Upper lobe of left lung (tissue), 6 donors: ENCODE results near the gene SGK2. TPM values are rescaled to one million over a fixed set of nuclear protein-coding genes. Genes with fewer than 3 reads are reported as not detected.

Source experiments
- ATAC-seq, 2 donors: fragments of 200-7000 bp; cut with Tn5 transposase; one replicate each; pipeline ENCODE4 v1.9.1; 2022; ENCODE audit warnings: mild to moderate bottlenecking in 2 of 2, moderate library complexity in 2 of 2; ENCODE audit not compliant: low FRiP score in 2 of 2
- DNase-seq, 2 donors: peaks; one replicate each; pipeline ENCODE4 v3.0.0-alpha.2; 2019 to 2020
- H3K27ac ChIP-seq, 4 donors: fragments of 200-600 bp; sonication (generic); one replicate each; pipeline ENCODE4 v1.5.1; 2016 to 2019
- H3K27me3 ChIP-seq, 4 donors: fragments of 200-600 bp; sonication (generic); one replicate each; pipeline ENCODE4 v1.5.1; 2017 to 2019
- H3K36me3 ChIP-seq, 4 donors: fragments of 200-600 bp; sonication (generic); one replicate each; pipeline ENCODE4 v1.5.1; 2016 to 2019
- H3K4me1 ChIP-seq, 4 donors: fragments of 200-600 bp; sonication (generic); one replicate each; pipeline ENCODE4 v1.5.1; 2018 to 2019
- H3K4me3 ChIP-seq, 4 donors: fragments of 200-600 bp; sonication (generic); one replicate each; pipeline ENCODE4 v1.5.1; 2017 to 2019; ENCODE audit warnings: mild to moderate bottlenecking in 2 of 4, moderate library complexity in 1 of 4
- H3K9me3 ChIP-seq, 4 donors: fragments of 200-600 bp; sonication (generic); one replicate each; pipeline ENCODE4 v1.5.1; 2018 to 2019
- CTCF ChIP-seq, 6 experiments: fragments of 450-650 bp in 4 of 6; fragments of 200-600 bp in 2 of 6; sonication (generic) in 2 of 6; IDR thresholded peaks; one replicate each; pipeline ENCODE4 v1.5.1; 2016 to 2019; ENCODE audit warnings: antibody characterized with exemption in 6 of 6
- EP300 ChIP-seq, 4 donors: sonication (generic); formaldehyde crosslinking; IDR thresholded peaks; one replicate each; pipeline ENCODE4 v1.5.1; 2017; ENCODE audit warnings: antibody characterized with exemption in 4 of 4, control low read depth in 2 of 4
- POLR2A ChIP-seq, 4 donors: fragments of 450-650 bp; IDR thresholded peaks; one replicate each; pipeline ENCODE4 v1.5.1; 2016 to 2017; ENCODE audit warnings: antibody characterized with exemption in 4 of 4, mild to moderate bottlenecking in 2 of 4
- POLR2AphosphoS5 ChIP-seq, 2 donors: sonication (generic); formaldehyde crosslinking; IDR thresholded peaks; one replicate each; pipeline ENCODE4 v1.5.1; 2017; ENCODE audit warnings: antibody characterized with exemption in 2 of 2
- WGBS, 2 donors: methylation state at CpG; one replicate each; pipeline ENCODE4 v1.1.5; 2017 to 2018; 5-methylcytosine and 5-hydroxymethylcytosine counted together
- total RNA-seq, 6 donors: library from RNA; depleted of rRNA in 4 of 6; stranded (reverse); fragments of >200 nt in 4 of 6; gene quantifications; one replicate each; pipeline versions ENCODE4 v1.1.0 to v1.2.1, GENCODE V29; 2016 to 2021
- donor health status: DM: no; HTN: no; CAD: no; lungs with moderate emphysema.
- donor health status: DM: no; HTN: yes; CAD: no; lungs with severe emphysema.

Gene SGK2
- total RNA-seq, 6 donors from 2014 or later = 0.91 to 1.9 (median 1.1) TPM

- ATAC-seq = no peak
- WGBS, 2 donors = 89 to 96% methylated on average over 9 to 10 of the region's 10 CpGs
- no peak for TF ChIP-seq POLR2AphosphoS5 (IDR thresholded peaks at IDR 0.05)
- no peak for TF ChIP-seq EP300 (IDR thresholded peaks at IDR 0.05)
- TF ChIP-seq CTCF (IDR thresholded peaks at IDR 0.05) = no peak
- TF ChIP-seq POLR2A (IDR thresholded peaks at IDR 0.05) = no peak
Observed at GRCh38 chr20:43570496-43570895, 11.7 kb downstream of the SGK2 start.

GRCh38 chr20:43571310-43571709 is 12.5 kb downstream of the SGK2 start:
- WGBS, 2 donors = 89 to 98% methylated on average over 3 of the region's 3 CpGs
- Histone ChIP-seq H3K36me3 (no peaks in the 10 kb centered on the region), H3K4me3 (no peak overlapping the region), H3K9me3 (no peaks in the 10 kb centered on the region), H3K4me1 (no peaks in the 10 kb centered on the region), H3K27me3 (no peaks in the 10 kb centered on the region), H3K27ac (no peak overlapping the region)
- DNase-seq (no peak), ATAC-seq (no peak)
- TF ChIP-seq POLR2AphosphoS5 (IDR thresholded peaks at IDR 0.05) = no peak
- TF ChIP-seq EP300 (IDR thresholded peaks at IDR 0.05) = no peak
- TF ChIP-seq POLR2A (IDR thresholded peaks at IDR 0.05) = no peak
- TF ChIP-seq CTCF (IDR thresholded peaks at IDR 0.05) = no peak

More at GRCh38 chr20:43570496-43570895, 11.7 kb downstream of the SGK2 start:
- no peaks in the 10 kb centered on the region for H3K27me3 ChIP-seq
- H3K36me3 ChIP-seq = no peaks in the 10 kb centered on the region
- DNase-seq = no peak
- no peak overlapping the region for H3K27ac ChIP-seq
- no peaks in the 10 kb centered on the region for H3K9me3 ChIP-seq
- no peak overlapping the region for H3K4me3 ChIP-seq
- no peaks in the 10 kb centered on the region for H3K4me1 ChIP-seq

- Histone ChIP-seq H3K36me3 (no peaks in the 10 kb centered on the region), H3K27ac (no peak overlapping the region), H3K9me3 (no peaks in the 10 kb centered on the region), H3K4me1 (no peaks in the 10 kb centered on the region), H3K4me3 (no peak overlapping the region), H3K27me3 (no peaks in the 10 kb centered on the region)
- ATAC-seq (no peak), DNase-seq (no peak)
- TF ChIP-seq POLR2AphosphoS5 (IDR thresholded peaks at IDR 0.05) (no peak), EP300 (IDR thresholded peaks at IDR 0.05) (no peak), CTCF (IDR thresholded peaks at IDR 0.05) (no peak), POLR2A (IDR thresholded peaks at IDR 0.05) (no peak)
- 40 to 88% methylated on average over 1 to 6 of the region's 6 CpGs for WGBS, 2 donors
Observed at GRCh38 chr20:43571771-43572170, 12.9 kb downstream of the SGK2 start.

GRCh38 chr20:43572891-43573290 is 14.1 kb downstream of the SGK2 start:
- no peaks in the 10 kb centered on the region for H3K36me3 ChIP-seq
- ATAC-seq = no peak
- 96 to 98% methylated on average over 8 of the region's 8 CpGs for WGBS, 2 donors
- TF ChIP-seq CTCF (IDR thresholded peaks at IDR 0.05) = no peak
- no peak for TF ChIP-seq EP300 (IDR thresholded peaks at IDR 0.05)
- TF ChIP-seq POLR2AphosphoS5 (IDR thresholded peaks at IDR 0.05) = no peak
- no peak for TF ChIP-seq POLR2A (IDR thresholded peaks at IDR 0.05)
- no peak for DNase-seq
- H3K9me3 ChIP-seq = no peaks in the 10 kb centered on the region
- no peak overlapping the region for H3K27ac ChIP-seq
- no peaks in the 10 kb centered on the region for H3K27me3 ChIP-seq
- H3K4me3 ChIP-seq = no peak overlapping the region
- no peaks in the 10 kb centered on the region for H3K4me1 ChIP-seq

- ATAC-seq = no peak
- Histone ChIP-seq H3K4me1 (no peaks in the 10 kb centered on the region), H3K27me3 (no peaks in the 10 kb centered on the region), H3K9me3 (no peaks in the 10 kb centered on the region), H3K36me3 (no peaks in the 10 kb centered on the region), H3K27ac (no peak overlapping the region), H3K4me3 (no peak overlapping the region)
- 85 to 88% methylated on average over 9 to 10 of the region's 10 CpGs for WGBS, 2 donors
- TF ChIP-seq CTCF (IDR thresholded peaks at IDR 0.05) (no peak), EP300 (IDR thresholded peaks at IDR 0.05) (no peak), POLR2AphosphoS5 (IDR thresholded peaks at IDR 0.05) (no peak), POLR2A (IDR thresholded peaks at IDR 0.05) (no peak)
- DNase-seq = no peak
Observed at GRCh38 chr20:43576108-43576507, 17.3 kb downstream of the SGK2 start.
